Natural killer cell (primary cell): ENCODE data around the gene UBXN6. TPM values are rescaled to one million over a fixed set of nuclear protein-coding genes. Genes with fewer than 3 reads are reported as not detected.

Source experiments
- ATAC-seq, 3 donors: fragments of 150-1000 bp in 2 of 3; fragments of 200-7000 bp in 1 of 3; cut with Tn5 transposase; 1 replicate in 1 of 3; 2 replicates in 2 of 3; pipeline ENCODE4 v1.10.0; 2021; ENCODE audit warnings: mild to moderate bottlenecking in 2 of 3, moderate library complexity in 2 of 3
- DNase-seq, 2 donors: peaks; one replicate each; pipeline versions ENCODE4 v3.0.0 to v3.0.0-alpha.2; 2013 to 2021; ENCODE audit warnings: mixed read lengths in 1 of 2
- H3K27ac ChIP-seq: one replicate; pipeline ENCODE4 v1.5.1; 2013; ENCODE audit warnings: mild to moderate bottlenecking, low read length
- H3K27me3 ChIP-seq: one replicate; pipeline ENCODE4 v1.6.1; 2013; ENCODE audit warnings: low read length; ENCODE audit not compliant: control insufficient read depth, insufficient read depth
- H3K36me3 ChIP-seq: one replicate; pipeline ENCODE4 v1.6.1; 2013; ENCODE audit warnings: low read length; ENCODE audit not compliant: control insufficient read depth, insufficient read depth
- H3K4me1 ChIP-seq: one replicate; pipeline ENCODE4 v1.6.1; 2013; ENCODE audit warnings: low read length; ENCODE audit not compliant: control insufficient read depth, insufficient read depth
- H3K4me3 ChIP-seq: one replicate; pipeline ENCODE4 v1.5.1; 2013; ENCODE audit warnings: low read length
- H3K9me3 ChIP-seq: one replicate; pipeline ENCODE4 v1.6.1; 2013; ENCODE audit warnings: low read length; ENCODE audit not compliant: control insufficient read depth, insufficient read depth
- H3K27ac Mint-ChIP-seq, 2 donors: one replicate each; pipeline ENCODE4 v1.8.0; 2022; ENCODE audit warnings: mild to moderate bottlenecking in 2 of 2, mixed read lengths in 2 of 2, moderate library complexity in 1 of 2
- H3K27me3 Mint-ChIP-seq, 2 donors: one replicate each; pipeline ENCODE4 v1.8.0; 2022; ENCODE audit warnings: low read depth in 2 of 2, mixed read lengths in 2 of 2
- H3K36me3 Mint-ChIP-seq: one replicate; pipeline ENCODE4 v1.8.0; 2022; ENCODE audit warnings: mixed read lengths
- H3K4me1 Mint-ChIP-seq, 2 donors: one replicate each; pipeline ENCODE4 v1.8.0; 2022; ENCODE audit warnings: mixed read lengths in 2 of 2
- H3K4me3 Mint-ChIP-seq: one replicate; pipeline ENCODE4 v1.8.0; 2022; ENCODE audit warnings: mild to moderate bottlenecking, moderate library complexity, mixed read lengths
- H3K9me3 Mint-ChIP-seq, 2 donors: one replicate each; pipeline ENCODE4 v1.8.0; 2022; ENCODE audit warnings: mixed read lengths in 2 of 2
- CTCF ChIP-seq: fragments of 200-600 bp; IDR thresholded peaks from one replicate; pipeline ENCODE4 v1.8.0; 2022; ENCODE audit warnings: antibody characterized with exemption
- WGBS: methylation state at CpG from one replicate; pipeline ENCODE4 v1.1.7; 2013; ENCODE audit warnings: missing lambda C conversion rate; ENCODE audit not compliant: insufficient coverage; 5-methylcytosine and 5-hydroxymethylcytosine counted together
- intact Hi-C: fragments of 100-400 bp; cut with micrococcal nuclease; formaldehyde crosslinking; loops from one replicate; pipeline ENCODE4 v1.14.2; 2022
- total RNA-seq, 4 donors: library from RNA; stranded (reverse); fragments of 120-200 nt in 1 of 4; gene quantifications; one replicate each; pipeline versions ENCODE4 v1.2.3 to v1.2.4, GENCODE V29; 2013 to 2022

Gene UBXN6
- 10 to 100 TPM; 54.3 to 67.7 (median 63.3) TPM for total RNA-seq
- total RNA-seq (2013): 41.3 TPM

- Histone ChIP-seq H3K4me1 (peaks cover 24% of the 10 kb centered on the region), H3K36me3 (peaks cover 5% of the 10 kb centered on the region), H3K4me3 (peak within 1 kb of the TSS; percentile 45), H3K9me3 (no peaks in the 10 kb centered on the region), H3K27me3 (no peaks in the 10 kb centered on the region), H3K27ac (peak within 1 kb of the TSS; percentile 38)
- Mint-ChIP-seq H3K36me3 (no peaks in the 10 kb centered on the region), H3K4me1 (peaks cover 10 to 28% of the 10 kb centered on the region in 2 donors), H3K9me3 (no peaks in the 10 kb centered on the region), H3K4me3 (peak within 1 kb of the TSS; percentile 94), H3K27ac (peak within 1 kb of the TSS; percentile 89 to 97), H3K27me3 (no peaks in the 10 kb centered on the region)
- intact Hi-C loops: loop anchor here (1.0 to 5.0 kb wide), 3 partner anchors 13 to 211 kb away; partner anchors contain the start of genes CHAF1A and YJU2
- TF ChIP-seq CTCF: no peak
- WGBS: 15% methylated on average over 48 of the region's 52 CpGs
- ATAC-seq (peak; percentile 96 to 99 (median 98)), DNase-seq (peak; percentile 95 to 99)
Observed at GRCh38 chr19:4457654-4458395, at the start of gene UBXN6. Gene UBXN6 (minus strand): TSS chr19:4457794. CDS start chr19:4457697, 97 bp downstream.

GRCh38 chr19:4507150-4507452, 49.5 kb upstream of the UBXN6 start:
- WGBS: 98% methylated on average over 12 of the region's 12 CpGs
- H3K27me3 Mint-ChIP-seq: no peaks in the 10 kb centered on the region

GRCh38 chr19:4506449-4507149, 49.0 kb upstream of the UBXN6 start:
- no peaks in the 10 kb centered on the region for H3K9me3 ChIP-seq
- Mint-ChIP-seq H3K27me3 (no peaks in the 10 kb centered on the region), H3K27ac (peak overlapping the region in 1 of 2 donors; percentile 50), H3K36me3 (no peaks in the 10 kb centered on the region), H3K4me3 (no peak overlapping the region), H3K9me3 (no peaks in the 10 kb centered on the region), H3K4me1 (peaks cover 6 to 12% of the 10 kb centered on the region in 2 donors)
- ATAC-seq (no peak), DNase-seq (no peak)
- TF ChIP-seq CTCF: no peak
- 90% methylated on average over 17 of the region's 17 CpGs for WGBS
- H3K27me3 ChIP-seq: no peaks in the 10 kb centered on the region
- no peak overlapping the region for H3K27ac ChIP-seq
- intact Hi-C loops: no loop called here
- peaks cover 2% of the 10 kb centered on the region for H3K36me3 ChIP-seq
- H3K4me3 ChIP-seq: no peak overlapping the region
- H3K4me1 ChIP-seq: no peaks in the 10 kb centered on the region

More at GRCh38 chr19:4507150-4507452, 49.5 kb upstream of the UBXN6 start:
- no peak overlapping the region for H3K4me3 ChIP-seq
- H3K27me3 ChIP-seq: no peaks in the 10 kb centered on the region
- H3K4me1 Mint-ChIP-seq: peaks cover 6 to 12% of the 10 kb centered on the region in 2 donors
- H3K4me1 ChIP-seq: no peaks in the 10 kb centered on the region
- H3K36me3 ChIP-seq: peaks cover 2% of the 10 kb centered on the region
- TF ChIP-seq CTCF: no peak
- H3K27ac ChIP-seq: no peak overlapping the region
- no peaks in the 10 kb centered on the region for H3K36me3 Mint-ChIP-seq
- H3K9me3 Mint-ChIP-seq: no peaks in the 10 kb centered on the region
- H3K4me3 Mint-ChIP-seq: no peak overlapping the region
- H3K27ac Mint-ChIP-seq: no peak overlapping the region
- no peak for ATAC-seq
- no peaks in the 10 kb centered on the region for H3K9me3 ChIP-seq
- intact Hi-C loops: no loop called here
- DNase-seq: no peak
